Measurements from ENCODE around the gene DIO2.

- TF ChIP-seq CTCF (IDR thresholded peaks at IDR 0.05) (no peak), GATA3 (IDR thresholded peaks at IDR 0.05; ENCODE audit: borderline replicate concordance) (no peak), POLR2A (IDR thresholded peaks at IDR 0.05; ENCODE audit: low read length) (no peak), CHD2 (IDR thresholded peaks at IDR 0.05; ENCODE audit: low read length, partially characterized antibody) (no peak), BHLHE40 (IDR thresholded peaks at IDR 0.05; ENCODE audit: low read depth, low read length) (no peak), KDM1A (IDR thresholded peaks at IDR 0.05; ENCODE audit: low read depth) (no peak), MAX (IDR thresholded peaks at IDR 0.05) (no peak), MAFK (IDR thresholded peaks at IDR 0.05; ENCODE audit: partially characterized antibody) (peak; percentile 99), JUNB (IDR thresholded peaks at IDR 0.05) (no peak)
Measured at GRCh38 chr14:80216818-80217217, 5.5 kb upstream of the DIO2 start.
